Measurements from ENCODE around the gene OXTR.

The OXTR gene

DNA sequence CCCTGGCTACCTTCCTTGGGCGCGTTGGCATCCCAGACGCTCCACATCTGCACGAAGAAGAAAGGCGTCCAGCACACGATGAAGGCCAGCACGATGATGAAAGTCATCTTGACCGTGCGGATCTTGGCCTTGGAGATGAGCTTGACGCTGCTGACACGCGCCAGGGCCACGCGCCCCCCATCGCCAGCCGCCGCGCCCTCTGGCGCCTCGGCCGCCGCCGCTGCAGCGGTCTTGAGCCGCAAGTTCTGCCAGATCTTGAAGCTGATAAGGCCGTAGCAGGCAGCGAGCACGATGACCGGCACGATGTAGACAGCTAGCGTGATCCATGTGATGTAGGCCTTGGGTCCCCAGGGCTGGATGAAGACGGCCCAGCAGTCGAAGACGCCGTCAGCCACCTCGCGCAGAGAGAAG lies 2.2 kb downstream of the OXTR start:
- DNase-seq = no peak

GRCh38 chr3:8766148-8766547 lies 3.3 kb downstream of the OXTR start:
- DNase-seq = no peak

GRCh38 chr3:8765528-8765927 lies 3.9 kb downstream of the OXTR start:
- no peak for DNase-seq

DNA sequence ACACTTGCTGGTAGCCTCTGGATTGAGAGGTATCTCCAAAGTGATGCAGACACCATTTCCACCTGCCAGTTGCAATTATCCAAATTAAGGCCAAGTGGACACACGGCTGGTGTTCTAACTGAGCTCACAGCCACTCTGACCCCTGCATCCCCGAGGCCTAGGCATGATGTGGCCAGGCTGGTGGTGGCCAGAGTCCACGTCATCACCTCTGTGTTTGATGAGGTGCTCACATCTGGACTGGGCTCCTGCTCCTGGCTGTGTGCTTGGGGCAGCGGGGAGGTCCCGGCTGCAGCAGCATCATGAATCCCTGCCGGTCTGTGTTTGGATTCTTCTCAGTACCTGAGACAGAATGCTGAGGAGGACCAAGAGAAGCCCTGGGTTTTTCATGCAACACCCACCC lies 4.9 kb downstream of the OXTR start:
- no peak for DNase-seq

- DNase-seq = no peak
These were observed 6.6 kb downstream of the OXTR start for GRCh38 chr3:8762607-8763377.

DNA sequence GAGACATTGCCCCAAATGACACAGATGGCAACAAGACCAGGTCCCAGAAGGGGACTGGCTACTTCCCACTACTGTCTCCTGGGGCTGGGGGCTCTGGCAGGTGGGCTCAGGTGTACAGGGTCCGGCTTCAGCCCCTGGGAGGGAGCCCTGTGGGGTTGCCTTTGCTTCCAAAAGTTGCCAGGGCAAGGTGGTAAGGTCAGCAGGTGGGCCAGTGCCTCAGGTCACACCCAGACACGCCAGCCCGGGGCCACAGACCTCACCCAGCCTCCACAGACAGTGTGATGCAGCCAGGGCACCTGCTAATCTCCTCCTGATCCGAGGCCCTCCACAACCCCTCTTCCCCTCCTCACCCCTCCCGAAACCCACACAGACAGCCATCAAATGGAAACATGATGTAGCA lies 7.5 kb downstream of the OXTR start:
- DNase-seq = no peak

- DNase-seq = no peak
These were observed 8.9 kb downstream of the OXTR start for GRCh38 chr3:8760506-8760905.

- no peak for DNase-seq
These were observed 9.3 kb downstream of the OXTR start for GRCh38 chr3:8760091-8760490.

- no peak for DNase-seq
These were observed 10.2 kb downstream of the OXTR start for GRCh38 chr3:8759038-8759707.

- DNase-seq = no peak
These were observed 11.6 kb downstream of the OXTR start for GRCh38 chr3:8757551-8758518.

DNA sequence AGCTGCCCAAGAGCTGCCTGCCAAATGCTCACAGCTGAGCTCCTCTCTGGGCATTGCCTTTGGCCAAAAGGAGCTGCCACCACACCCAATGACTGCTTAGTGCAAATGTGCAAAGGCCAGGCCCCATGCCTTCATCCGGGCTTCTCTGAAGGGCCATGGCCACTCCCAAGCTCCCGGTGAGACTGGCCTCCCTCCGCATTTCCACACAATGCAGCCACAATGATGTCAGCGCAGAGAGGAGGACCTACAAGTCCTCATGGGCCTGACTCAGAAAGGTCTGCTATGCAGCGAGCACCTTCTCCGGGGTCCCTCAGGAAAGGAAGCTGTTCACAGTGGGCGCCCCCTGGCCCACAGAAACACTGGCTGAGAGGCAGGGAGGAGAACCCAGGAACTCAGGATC lies 12.7 kb downstream of the OXTR start:
- no peak for DNase-seq

DNA sequence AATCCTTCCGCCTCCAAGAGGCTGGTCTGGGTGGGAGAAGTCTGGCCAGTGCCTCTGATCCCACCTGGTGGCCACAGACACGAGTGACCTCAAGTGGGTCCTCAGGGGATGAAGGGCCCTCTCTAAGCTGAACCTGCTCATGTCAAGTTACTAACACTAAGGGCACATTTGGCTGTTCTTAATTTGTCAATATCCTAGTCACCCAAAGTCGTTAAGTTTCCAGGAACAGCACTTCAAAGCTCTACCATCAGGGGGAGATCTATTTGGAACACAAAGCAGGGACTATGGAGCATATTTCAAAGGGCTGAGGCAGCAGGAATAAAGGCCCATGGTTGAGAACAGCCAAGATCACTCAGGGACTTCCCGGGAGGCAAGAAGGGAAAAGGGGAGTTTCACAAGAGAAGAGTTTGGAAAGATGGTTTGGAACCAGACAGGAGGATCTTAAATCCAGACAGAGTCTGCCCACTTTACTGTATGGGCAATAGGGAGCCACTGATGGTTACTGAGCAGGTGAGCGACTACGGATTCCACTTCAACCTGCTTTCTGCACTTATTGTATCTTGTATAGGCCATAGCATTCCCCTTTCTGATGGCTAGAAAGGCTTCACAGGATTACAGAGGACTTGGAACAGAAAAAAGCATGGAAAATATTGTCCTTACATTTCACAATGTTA lies 13.7 kb downstream of the OXTR start:
- DNase-seq = no peak

DNA sequence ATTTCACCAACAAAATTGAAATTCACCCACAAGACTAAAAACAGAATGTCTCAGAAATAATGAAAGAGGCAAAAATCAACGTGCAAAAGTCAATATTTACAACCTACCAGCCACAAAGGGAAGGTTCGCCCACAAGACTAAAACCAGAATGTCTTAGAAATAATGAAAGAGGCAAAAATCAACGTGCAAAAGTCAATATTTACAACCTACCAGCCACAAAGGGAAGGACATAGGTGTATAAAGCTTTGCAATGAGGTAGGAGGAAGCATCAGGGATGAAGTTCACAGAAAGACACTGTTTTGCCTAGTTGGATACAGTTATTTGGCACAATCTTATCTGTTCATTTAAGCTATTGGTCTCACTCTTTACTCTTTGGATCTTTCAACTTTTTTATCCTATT lies 14.3 kb downstream of the OXTR start:
- DNase-seq = no peak

GRCh38 chr3:8752832-8753231 lies 16.6 kb downstream of the OXTR start:
- no peak for DNase-seq

GRCh38 chr3:8749316-8749715 lies 20.1 kb downstream of the OXTR start:
- DNase-seq = no peak

DNA sequence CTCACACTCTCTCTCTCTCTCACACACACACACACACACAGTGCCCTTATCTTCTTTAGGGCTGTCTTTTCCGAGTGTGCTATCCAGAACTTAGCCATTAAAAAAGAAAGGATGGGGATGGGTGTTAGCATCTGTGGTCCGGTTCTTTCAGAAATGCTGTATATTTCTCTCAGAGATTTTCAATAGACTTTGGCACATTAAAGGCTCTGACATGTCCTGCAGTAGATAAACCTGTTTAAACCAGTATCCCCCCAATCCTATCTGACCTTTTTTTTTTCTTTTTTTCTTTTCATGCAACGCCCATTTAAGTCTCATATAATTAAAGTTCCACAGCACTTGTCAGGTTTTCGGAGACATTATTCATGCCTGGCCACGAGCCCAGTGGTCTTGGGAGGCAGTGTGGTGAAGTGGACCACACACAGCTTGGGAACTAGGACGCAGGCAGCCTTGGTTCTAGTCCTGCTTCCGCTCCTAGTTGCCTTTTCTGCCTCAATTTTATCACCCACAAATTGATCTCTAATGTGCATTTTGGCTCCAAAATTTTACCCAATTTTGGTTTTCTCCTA lies 22.6 kb downstream of the OXTR start:
- no peak for DNase-seq

DNA sequence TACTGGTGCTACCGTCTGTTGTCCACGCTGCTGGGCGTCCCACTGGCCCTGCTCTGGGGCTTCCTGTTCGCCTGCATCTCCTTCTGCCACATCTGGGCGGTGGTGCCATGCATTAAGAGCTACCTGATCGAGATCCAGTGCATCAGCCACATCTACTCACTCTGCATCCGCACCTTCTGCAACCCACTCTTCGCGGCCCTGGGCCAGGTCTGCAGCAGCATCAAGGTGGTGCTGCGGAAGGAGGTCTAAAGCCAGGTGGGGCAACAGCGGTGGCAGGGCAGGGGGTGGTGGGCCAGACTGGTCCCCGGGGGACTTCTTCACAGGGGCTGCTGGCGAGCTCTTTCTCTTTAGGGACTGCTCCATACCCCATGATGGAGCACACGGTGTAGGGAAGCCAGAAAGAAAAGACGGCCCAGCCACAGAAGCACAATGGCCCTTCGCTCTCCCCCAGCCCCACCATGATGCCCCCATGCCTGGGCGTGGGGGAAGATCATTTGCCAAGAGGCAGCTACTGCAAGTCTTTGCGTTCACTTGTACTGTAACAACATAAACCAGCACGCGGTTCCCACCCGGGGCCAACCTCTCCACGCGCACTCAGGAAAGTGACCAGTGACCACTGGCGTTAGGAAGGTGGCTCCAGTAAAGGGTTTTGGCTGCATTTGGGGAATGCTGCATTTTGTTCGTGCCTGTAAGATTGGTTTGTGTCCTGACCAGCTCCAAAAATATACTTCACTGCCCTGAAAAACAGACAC lies 23.6 kb downstream of the OXTR start:
- no peak for DNase-seq

DNA sequence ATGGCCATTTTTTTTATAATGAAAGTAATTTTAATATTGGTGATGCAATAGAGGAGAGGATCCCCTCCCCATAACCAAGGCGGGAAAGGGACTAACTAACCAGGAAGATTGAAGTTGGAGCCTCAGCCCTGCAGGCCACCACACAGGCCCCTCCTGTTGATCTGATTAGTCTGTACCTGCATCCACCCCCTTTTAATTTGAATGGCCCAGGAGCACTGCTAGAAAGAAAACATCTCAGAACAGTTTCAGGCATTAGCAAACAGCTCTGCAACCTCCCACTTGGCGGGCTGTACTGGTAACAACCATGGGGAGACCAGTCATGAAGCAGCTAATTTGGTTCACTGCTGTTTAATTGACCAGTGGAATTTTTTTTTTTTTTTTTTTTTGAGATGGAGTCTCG lies 25.5 kb downstream of the OXTR start:
- DNase-seq = no peak

GRCh38 chr3:8743021-8743601 lies 26.3 kb downstream of the OXTR start:
- no peak for DNase-seq

GRCh38 chr3:8741581-8742261 lies 27.7 kb downstream of the OXTR start:
- no peak for DNase-seq
